Lower leg skin (tissue), 4 donors: ENCODE data around the gene SLC15A1. TPM values are rescaled to one million over a fixed set of nuclear protein-coding genes. Genes with fewer than 3 reads are reported as not detected.

ENCODE experiments used
- DNase-seq, 2 donors: peaks; one replicate each; pipeline ENCODE4 v3.0.0-alpha.2; 2019; ENCODE audit warnings: low spot score in 2 of 2
- H3K4me3 ChIP-seq: fragments of 200-600 bp; sonication (generic); 2 replicates; pipeline ENCODE4 v1.5.1; 2017; ENCODE audit warnings: mild to moderate bottlenecking, low read depth; ENCODE audit not compliant: poor library complexity, severe bottlenecking
- CTCF ChIP-seq, 3 donors: fragments of 450-650 bp; IDR thresholded peaks; one replicate each; pipeline ENCODE4 v1.5.1; 2016; ENCODE audit warnings: antibody characterized with exemption in 3 of 3, mild to moderate bottlenecking in 3 of 3, moderate library complexity in 2 of 3
- POLR2A ChIP-seq, 2 donors: fragments of 450-650 bp; IDR thresholded peaks; one replicate each; pipeline ENCODE4 v1.6.1; 2016 to 2017; ENCODE audit warnings: antibody characterized with exemption in 2 of 2, mild to moderate bottlenecking in 1 of 2, moderate library complexity in 1 of 2
- WGBS, 2 donors: methylation state at CpG; one replicate each; pipeline ENCODE4 v1.1.5; 2018; 5-methylcytosine and 5-hydroxymethylcytosine counted together
- intact Hi-C: fragments of 100-400 bp; cut with DNase I; formaldehyde crosslinking; loops from one replicate; pipeline ENCODE4 v1.15.0; 2023; ENCODE audit warnings: low total_unique reads
- total RNA-seq, 4 donors: library from RNA; depleted of rRNA; stranded (reverse); fragments of >200 nt; gene quantifications; one replicate each; pipeline ENCODE4 v1.1.0, GENCODE V29; 2016

The SLC15A1 gene
- total RNA-seq, 4 donors from 2014 or later: 31.0 to 70.9 (median 40.1) TPM

- TF ChIP-seq POLR2A (IDR thresholded peaks at IDR 0.05) (no peak), CTCF (IDR thresholded peaks at IDR 0.05) (no peak)
- intact Hi-C loops: no loop called here
- H3K4me3 ChIP-seq: no peak overlapping the region
- 73 to 81% methylated on average over 11 of the region's 11 CpGs for WGBS, 2 donors
- DNase-seq: no peak
These were observed 14.2 kb upstream of the SLC15A1 start for GRCh38 chr13:98766697-98767096.

GRCh38 chr13:98765996-98766519 lies 13.6 kb upstream of the SLC15A1 start:
- DNase-seq: no peak
- intact Hi-C loops: no loop called here
- 83 to 86% methylated on average over 8 of the region's 8 CpGs for WGBS, 2 donors
- no peak overlapping the region for H3K4me3 ChIP-seq
- TF ChIP-seq POLR2A (IDR thresholded peaks at IDR 0.05): no peak
- TF ChIP-seq CTCF (IDR thresholded peaks at IDR 0.05): no peak

GRCh38 chr13:98761986-98762616 lies 9.6 kb upstream of the SLC15A1 start:
- no peak for TF ChIP-seq POLR2A (IDR thresholded peaks at IDR 0.05)
- no peak for TF ChIP-seq CTCF (IDR thresholded peaks at IDR 0.05)
- no peak overlapping the region for H3K4me3 ChIP-seq
- intact Hi-C loops: no loop called here

GRCh38 chr13:98761126-98761985 lies 8.9 kb upstream of the SLC15A1 start:
- H3K4me3 ChIP-seq: no peak overlapping the region
- 62 to 65% methylated on average over 15 of the region's 15 CpGs for WGBS, 2 donors

More at GRCh38 chr13:98761986-98762616, 9.6 kb upstream of the SLC15A1 start:
- DNase-seq: no peak
- WGBS, 2 donors: 56 to 67% methylated on average over 15 of the region's 15 CpGs

GRCh38 chr13:98755729-98756128 lies 3.3 kb upstream of the SLC15A1 start:
- intact Hi-C loops: no loop called here
- TF ChIP-seq POLR2A (IDR thresholded peaks at IDR 0.05): no peak
- TF ChIP-seq CTCF (IDR thresholded peaks at IDR 0.05): no peak
- DNase-seq: no peak
- 83 to 87% methylated on average over 9 of the region's 9 CpGs for WGBS, 2 donors
- no peak overlapping the region for H3K4me3 ChIP-seq

More at GRCh38 chr13:98761126-98761985, 8.9 kb upstream of the SLC15A1 start:
- TF ChIP-seq POLR2A (IDR thresholded peaks at IDR 0.05) (no peak), CTCF (IDR thresholded peaks at IDR 0.05) (no peak)
- intact Hi-C loops: no loop called here
- peak in 1 of 2 donors; percentile 69 for DNase-seq
